Measurements from ENCODE around the gene PARPBP. TPM values are rescaled to one million over a fixed set of nuclear protein-coding genes. Genes with fewer than 3 reads are reported as not detected.

The PARPBP gene, protein sequence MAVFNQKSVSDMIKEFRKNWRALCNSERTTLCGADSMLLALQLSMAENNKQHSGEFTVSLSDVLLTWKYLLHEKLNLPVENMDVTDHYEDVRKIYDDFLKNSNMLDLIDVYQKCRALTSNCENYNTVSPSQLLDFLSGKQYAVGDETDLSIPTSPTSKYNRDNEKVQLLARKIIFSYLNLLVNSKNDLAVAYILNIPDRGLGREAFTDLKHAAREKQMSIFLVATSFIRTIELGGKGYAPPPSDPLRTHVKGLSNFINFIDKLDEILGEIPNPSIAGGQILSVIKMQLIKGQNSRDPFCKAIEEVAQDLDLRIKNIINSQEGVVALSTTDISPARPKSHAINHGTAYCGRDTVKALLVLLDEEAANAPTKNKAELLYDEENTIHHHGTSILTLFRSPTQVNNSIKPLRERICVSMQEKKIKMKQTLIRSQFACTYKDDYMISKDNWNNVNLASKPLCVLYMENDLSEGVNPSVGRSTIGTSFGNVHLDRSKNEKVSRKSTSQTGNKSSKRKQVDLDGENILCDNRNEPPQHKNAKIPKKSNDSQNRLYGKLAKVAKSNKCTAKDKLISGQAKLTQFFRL
- total RNA-seq (2016; rRNA removed; fragmentation: Illumina TruSeq; extraction: Trizol): 28.4 and 43.3 TPM in 2 replicates
- 9.2 and 10.5 TPM in 2 replicates for total RNA-seq (2016; cell fraction: cytosol; rRNA removed; fragmentation: Illumina TruSeq; extraction: Trizol; ENCODE audit: low read depth)
- 27.2 and 43.8 TPM in 2 replicates for total RNA-seq (2016; cell fraction: insoluble cytoplasmic fraction; rRNA removed; fragmentation: Illumina TruSeq; extraction: Trizol)
- 18.1 and 20.1 TPM in 2 replicates for total RNA-seq (2016; cell fraction: membrane; rRNA removed; fragmentation: Illumina TruSeq; extraction: Trizol)
- total RNA-seq (2016; cell fraction: nucleus; rRNA removed; fragmentation: Illumina TruSeq; extraction: Trizol): 42.1 and 44.8 TPM in 2 replicates
- polyA plus RNA-seq (2011; rRNA removed): 4.3 and 6.7 TPM in 2 replicates
- 1.8 and 2.8 TPM in 2 replicates for polyA plus RNA-seq (2011; cell fraction: cytosol; rRNA removed)
- polyA plus RNA-seq (2011; cell fraction: nucleus; rRNA removed): 6.8 and 6.9 TPM in 2 replicates
- 5.9 and 8.7 TPM in 2 replicates for polyA plus RNA-seq (2012)
- 5.9 and 6.6 TPM in 2 replicates for polyA plus RNA-seq (2016; cell fraction: cytosol; fragmentation: Illumina TruSeq; extraction: Trizol; ENCODE audit: low read depth)
- 36.8 and 38.0 TPM in 2 replicates for polyA plus RNA-seq (2016; cell fraction: insoluble cytoplasmic fraction; fragmentation: Illumina TruSeq; extraction: Trizol; ENCODE audit: low read depth)
- 13.0 and 14.4 TPM in 2 replicates for polyA plus RNA-seq (2016; cell fraction: membrane; fragmentation: Illumina TruSeq; extraction: Trizol; ENCODE audit: low read depth)
- 24.2 and 25.3 TPM in 2 replicates for polyA plus RNA-seq (2016; cell fraction: nucleus; fragmentation: Illumina TruSeq; extraction: Trizol; ENCODE audit: insufficient read depth, low read depth)
- polyA minus RNA-seq (2011; rRNA and poly(A)+ RNA removed; ENCODE audit: low replicate concordance): 3.8 and 19.2 TPM in 2 replicates
- polyA minus RNA-seq (2011; cell fraction: cytosol; rRNA and poly(A)+ RNA removed): 2.5 and 3.9 TPM in 2 replicates
- 33.8 and 47.3 TPM in 2 replicates for polyA minus RNA-seq (2011; cell fraction: nucleus; rRNA and poly(A)+ RNA removed)
- percentile 66 among the genes with signal in this experiment for Bru-seq, nascent RNA
- BruChase-seq, experiment 1, labeled RNA remaining after a 6-hour chase: percentile 58 among the genes with signal in this experiment
- BruChase-seq, experiment 2, labeled RNA remaining after a 2-hour chase: percentile 70 among the genes with signal in this experiment
- long read RNA-seq, experiment 1, transcript PARPBP-201 (11 exons, 3,014 nt): major isoform, 7 of 24 reads
- long read RNA-seq, experiment 1, partial matches to known transcripts: 1 of 24 reads
- long read RNA-seq, experiment 1, other reads (novel, unspliced or antisense): 16 of 24 reads
- long read RNA-seq, experiment 2, partial matches to known transcripts: 0 of 8 reads
- long read RNA-seq, experiment 2, other reads (novel, unspliced or antisense): 8 of 8 reads

DNA sequence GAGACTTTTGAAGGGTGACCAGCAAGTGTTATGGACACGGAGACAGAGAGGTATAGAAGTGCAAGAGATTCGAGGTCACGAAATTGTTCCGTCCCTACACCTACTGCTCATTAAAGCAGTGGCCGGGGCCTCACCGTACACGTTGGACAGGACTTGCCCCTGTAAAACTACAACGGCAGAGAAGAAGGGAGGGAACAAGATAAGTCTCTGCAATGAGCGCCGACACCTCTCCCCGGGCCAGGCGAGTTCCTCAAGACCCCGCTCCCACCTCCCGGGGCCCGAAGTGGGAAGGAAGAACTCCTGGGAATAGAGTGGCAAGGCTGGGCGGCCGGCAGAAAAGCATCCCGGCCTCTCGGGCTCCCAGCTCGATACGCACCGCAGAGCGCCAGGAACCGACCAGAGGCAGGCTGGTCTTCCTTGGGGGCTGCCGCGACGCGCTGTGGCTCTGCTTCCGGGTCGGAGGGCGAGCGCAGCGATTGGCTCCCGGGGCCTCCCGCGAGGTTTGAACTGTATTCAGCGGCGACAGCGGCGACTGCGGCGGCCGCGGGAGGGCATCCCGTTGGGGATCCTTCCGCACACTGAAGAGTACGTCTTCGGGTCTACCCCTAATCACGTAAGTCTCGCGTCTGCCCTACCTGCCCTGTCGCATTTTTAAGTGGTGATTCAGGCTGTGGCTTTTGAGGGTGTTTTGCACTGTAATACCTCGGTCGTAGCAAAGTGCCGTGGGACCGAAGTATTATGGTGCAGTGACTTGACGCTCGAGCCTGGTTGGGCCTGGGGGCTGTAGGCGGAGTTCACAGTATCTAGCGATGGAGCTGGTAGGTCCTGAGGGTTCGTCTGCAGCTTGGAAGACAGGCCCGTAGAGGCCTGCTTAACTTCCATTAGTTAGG, at the start of gene PARPBP, which contains the start of gene NUP37:
TSS of gene PARPBP (plus strand) at position 510 of the 890 bp plus-strand sequence. CDS start 3,706 bp downstream, outside the sequence.
TSS of gene NUP37 (minus strand) at position 441 of the 890 bp plus-strand sequence. CDS start 1,596 bp downstream, outside the sequence.
- Histone ChIP-seq H3K79me2 (ENCODE audit: insufficient read depth, low read length) (peaks cover 39% of the 10 kb centered on the region), H3K4me1 (ENCODE audit: insufficient read depth, low read length) (peaks cover 33% of the 10 kb centered on the region), H3K9ac (ENCODE audit: insufficient read depth, low read depth, low read length) (peak within 1 kb of the TSS; percentile 93), H3K36me3 (replicated peaks in 1 of 2; ENCODE audit: control insufficient read depth in 1 of 2, insufficient read depth in 2 of 2, low read length in 2 of 2) (peaks cover 1 to 7% of the 10 kb centered on the region in 2 experiments; a peak in 1 of 5 replicates), H4K20me1 (ENCODE audit: insufficient read depth, low read length) (no peaks in the 10 kb centered on the region), H2AFZ (ENCODE audit: low read length) (peak within 1 kb of the TSS; percentile 81), H3K4me3 (replicated peaks in 1 of 3; ENCODE audit: insufficient read depth in 1 of 3, low read depth in 2 of 3, low read length in 3 of 3) (peak within 1 kb of the TSS; percentile 83 to 97 (median 86)), H3K4me2 (ENCODE audit: low read depth, low read length) (peak within 1 kb of the TSS; percentile 93), H3K9me3 (ENCODE audit: low read length) (no peaks in the 10 kb centered on the region), H3K27ac (ENCODE audit: extremely low read length, insufficient read depth, low read length) (peak within 1 kb of the TSS; percentile 73), H3K27me3 (ENCODE audit: control insufficient read depth in 1 of 2, insufficient read depth in 2 of 2, low read length in 2 of 2) (no peaks in the 10 kb centered on the region; a peak in 1 of 5 replicates)
- ATAC-seq (peak; percentile 98), FAIRE-seq (peak; percentile 36), DNase-seq (ENCODE audit: low spot score) (peak; percentile 84)
- BruUV-seq (replicated peaks): no TSS peak
- POLR2A ChIA-PET: interaction anchor here (1.2 to 2.6 kb wide), 3 partner anchors 9 to 58 kb away, joined by 3 to 14 read pairs (median 3); partner anchors contain the start of gene WASHC3
- intact Hi-C loops (cut with micrococcal nuclease; ENCODE audit: unreplicated experiment): loop anchor here (1.0 kb wide), 2 partner anchors 25 to 58 kb away; no protein-coding TSS in a partner anchor
- under 1% methylated on average over 26 of the region's 62 CpGs for WGBS (ENCODE audit: low lambda C conversion rate)
- in situ Hi-C loops (cut with HindIII; ENCODE audit: extremely low pct_ligation_motif_present, low pct_unique_long_range_greater_than_20kb): no loop called here
- CTCF ChIA-PET (ENCODE audit: low intra/inter-chr PET ratio, low total read pairs): no interaction called here
- TF ChIP-seq ZNF615 (CRISPR knock-in tag; IDR thresholded peaks at IDR 0.05; ENCODE audit: borderline replicate concordance) (peak; percentile 72; the same call in 1 of the 2 replicates), SALL1 (CRISPR knock-in tag; IDR thresholded peaks at IDR 0.05) (peak; percentile 91), HOXA5 (CRISPR knock-in tag; IDR thresholded peaks at IDR 0.05) (no peak; the same call in 1 of the 2 replicates), ZNF510 (CRISPR knock-in tag; IDR thresholded peaks at IDR 0.05; ENCODE audit: low read depth) (no peak), REPIN1 (CRISPR knock-in tag; IDR thresholded peaks at IDR 0.05; ENCODE audit: borderline replicate concordance, low read depth) (peak; percentile 84; the same call in 1 of the 2 replicates)
- TF ChIP-seq, protein P1, sequence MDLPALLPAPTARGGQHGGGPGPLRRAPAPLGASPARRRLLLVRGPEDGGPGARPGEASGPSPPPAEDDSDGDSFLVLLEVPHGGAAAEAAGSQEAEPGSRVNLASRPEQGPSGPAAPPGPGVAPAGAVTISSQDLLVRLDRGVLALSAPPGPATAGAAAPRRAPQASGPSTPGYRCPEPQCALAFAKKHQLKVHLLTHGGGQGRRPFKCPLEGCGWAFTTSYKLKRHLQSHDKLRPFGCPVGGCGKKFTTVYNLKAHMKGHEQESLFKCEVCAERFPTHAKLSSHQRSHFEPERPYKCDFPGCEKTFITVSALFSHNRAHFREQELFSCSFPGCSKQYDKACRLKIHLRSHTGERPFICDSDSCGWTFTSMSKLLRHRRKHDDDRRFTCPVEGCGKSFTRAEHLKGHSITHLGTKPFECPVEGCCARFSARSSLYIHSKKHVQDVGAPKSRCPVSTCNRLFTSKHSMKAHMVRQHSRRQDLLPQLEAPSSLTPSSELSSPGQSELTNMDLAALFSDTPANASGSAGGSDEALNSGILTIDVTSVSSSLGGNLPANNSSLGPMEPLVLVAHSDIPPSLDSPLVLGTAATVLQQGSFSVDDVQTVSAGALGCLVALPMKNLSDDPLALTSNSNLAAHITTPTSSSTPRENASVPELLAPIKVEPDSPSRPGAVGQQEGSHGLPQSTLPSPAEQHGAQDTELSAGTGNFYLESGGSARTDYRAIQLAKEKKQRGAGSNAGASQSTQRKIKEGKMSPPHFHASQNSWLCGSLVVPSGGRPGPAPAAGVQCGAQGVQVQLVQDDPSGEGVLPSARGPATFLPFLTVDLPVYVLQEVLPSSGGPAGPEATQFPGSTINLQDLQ (CRISPR knock-in tag; IDR thresholded peaks at IDR 0.05): no peak
- TF ChIP-seq, protein P2, sequence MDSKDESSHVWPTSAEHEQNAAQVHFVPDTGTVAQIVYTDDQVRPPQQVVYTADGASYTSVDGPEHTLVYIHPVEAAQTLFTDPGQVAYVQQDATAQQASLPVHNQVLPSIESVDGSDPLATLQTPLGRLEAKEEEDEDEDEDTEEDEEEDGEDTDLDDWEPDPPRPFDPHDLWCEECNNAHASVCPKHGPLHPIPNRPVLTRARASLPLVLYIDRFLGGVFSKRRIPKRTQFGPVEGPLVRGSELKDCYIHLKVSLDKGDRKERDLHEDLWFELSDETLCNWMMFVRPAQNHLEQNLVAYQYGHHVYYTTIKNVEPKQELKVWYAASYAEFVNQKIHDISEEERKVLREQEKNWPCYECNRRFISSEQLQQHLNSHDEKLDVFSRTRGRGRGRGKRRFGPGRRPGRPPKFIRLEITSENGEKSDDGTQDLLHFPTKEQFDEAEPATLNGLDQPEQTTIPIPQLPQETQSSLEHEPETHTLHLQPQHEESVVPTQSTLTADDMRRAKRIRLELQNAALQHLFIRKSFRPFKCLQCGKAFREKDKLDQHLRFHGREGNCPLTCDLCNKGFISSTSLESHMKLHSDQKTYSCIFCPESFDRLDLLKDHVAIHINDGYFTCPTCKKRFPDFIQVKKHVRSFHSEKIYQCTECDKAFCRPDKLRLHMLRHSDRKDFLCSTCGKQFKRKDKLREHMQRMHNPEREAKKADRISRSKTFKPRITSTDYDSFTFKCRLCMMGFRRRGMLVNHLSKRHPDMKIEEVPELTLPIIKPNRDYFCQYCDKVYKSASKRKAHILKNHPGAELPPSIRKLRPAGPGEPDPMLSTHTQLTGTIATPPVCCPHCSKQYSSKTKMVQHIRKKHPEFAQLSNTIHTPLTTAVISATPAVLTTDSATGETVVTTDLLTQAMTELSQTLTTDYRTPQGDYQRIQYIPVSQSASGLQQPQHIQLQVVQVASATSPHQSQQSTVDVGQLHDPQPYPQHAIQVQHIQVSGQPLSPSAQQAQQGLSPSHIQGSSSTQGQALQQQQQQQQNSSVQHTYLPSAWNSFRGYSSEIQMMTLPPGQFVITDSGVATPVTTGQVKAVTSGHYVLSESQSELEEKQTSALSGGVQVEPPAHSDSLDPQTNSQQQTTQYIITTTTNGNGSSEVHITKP (CRISPR knock-in tag; IDR thresholded peaks at IDR 0.05; ENCODE audit: low read depth): no peak
